HepG2 (cell line): ENCODE results near the gene NTPCR. TPM values are rescaled to one million over a fixed set of nuclear protein-coding genes. Genes with fewer than 3 reads are reported as not detected.

ENCODE experiments used
- ARNTL ChIP-seq: sonication (generic); formaldehyde crosslinking; IDR thresholded peaks from 2 replicates; pipeline ENCODE4 v1.4.0; 2020; ENCODE audit warnings: mild to moderate bottlenecking, missing genetic modification reagents
- ATAD3A ChIP-seq: sonication (generic); formaldehyde crosslinking; IDR thresholded peaks from 2 replicates; pipeline ENCODE4 v1.4.0; 2020; ENCODE audit warnings: missing genetic modification reagents
- BRCA1 ChIP-seq: sonication (generic); formaldehyde crosslinking; IDR thresholded peaks from 2 replicates; pipeline ENCODE4 v1.4.0; 2020; ENCODE audit warnings: missing genetic modification reagents
- ERF ChIP-seq: IDR thresholded peaks from 2 replicates; pipeline ENCODE4 v1.6.1; 2018; ENCODE audit warnings: missing biosample characterization, missing genetic modification reagents
- NFIB ChIP-seq: sonication (generic); formaldehyde crosslinking; IDR thresholded peaks from 2 replicates; pipeline ENCODE4 v1.9.0; 2021; ENCODE audit warnings: missing genetic modification reagents, mild to moderate bottlenecking, borderline replicate concordance
- ONECUT2 ChIP-seq: sonication (generic); formaldehyde crosslinking; IDR thresholded peaks from 2 replicates; pipeline ENCODE4 v1.4.0; 2020; ENCODE audit warnings: missing genetic modification reagents
- POLR2G ChIP-seq: fragments of 200-400 bp; formaldehyde crosslinking; IDR thresholded peaks from 2 replicates; pipeline ENCODE4 v1.6.1; 2018; ENCODE audit warnings: mild to moderate bottlenecking, low read depth, low read length, moderate library complexity
- SMARCC2 ChIP-seq: fragments of 450-650 bp; IDR thresholded peaks from 2 replicates; pipeline ENCODE4 v1.6.1; 2017; ENCODE audit warnings: antibody characterized with exemption, mild to moderate bottlenecking
- ZBTB1 ChIP-seq: sonication (generic); formaldehyde crosslinking; IDR thresholded peaks from 2 replicates; pipeline ENCODE4 v1.4.0; 2020; ENCODE audit warnings: missing genetic modification reagents, borderline replicate concordance
- ZNF180 ChIP-seq: sonication (generic); formaldehyde crosslinking; IDR thresholded peaks from 2 replicates; pipeline ENCODE4 v1.4.0; 2020; ENCODE audit warnings: low read depth, missing genetic modification reagents, borderline replicate concordance
- ZNF430 ChIP-seq: sonication (generic); formaldehyde crosslinking; IDR thresholded peaks from 2 replicates; pipeline ENCODE4 v1.9.0; 2021; ENCODE audit warnings: mild to moderate bottlenecking, missing genetic modification reagents
- ZNF782 ChIP-seq: sonication (generic); formaldehyde crosslinking; IDR thresholded peaks from 2 replicates; pipeline ENCODE4 v1.4.0; 2020; ENCODE audit warnings: missing genetic modification reagents, mild to moderate bottlenecking, borderline replicate concordance
- polyA plus RNA-seq, 8 experiments: library from polyadenylated mRNA; depleted of rRNA in 3 of 8; stranded (reverse) in 7 of 8; unstranded in 1 of 8; fragments of >200 nt; fragmentation: Illumina TruSeq in 4 of 8; extraction: Trizol in 4 of 8; gene quantifications; 2 replicates each; pipeline versions ENCODE4 v1.2.1 to v1.2.3, GENCODE V29; 2011 to 2016; ENCODE audit warnings: low read depth in 4 of 8, missing spikeins in 1 of 8, mixed read lengths in 1 of 8; ENCODE audit not compliant: insufficient read depth in 1 of 8
- total RNA-seq, 5 experiments: library from RNA; depleted of rRNA; stranded (reverse); fragments of >200 nt; fragmentation: Illumina TruSeq; extraction: Trizol; gene quantifications; 2 replicates each; pipeline ENCODE4 v1.2.3, GENCODE V29; 2016; ENCODE audit warnings: low read depth in 1 of 5
- TF ChIP-seq, protein P1 (sequence below): sonication (generic); formaldehyde crosslinking; IDR thresholded peaks from 2 replicates; pipeline ENCODE4 v1.4.0; 2020; ENCODE audit warnings: mild to moderate bottlenecking, missing genetic modification reagents, borderline replicate concordance
- TF ChIP-seq, protein P2 (sequence below), 2 experiments: IDR thresholded peaks; 2 replicates each; pipeline ENCODE4 v1.6.1; 2011 to 2012; ENCODE audit warnings: low read length in 2 of 2, borderline replicate concordance in 1 of 2, low read depth in 1 of 2, mild to moderate bottlenecking in 1 of 2, moderate library complexity in 1 of 2
- TF ChIP-seq, protein P3 (sequence below): sonication (generic); formaldehyde crosslinking; IDR thresholded peaks from 2 replicates; pipeline ENCODE4 v1.8.0; 2023; ENCODE audit warnings: mild to moderate bottlenecking, missing genetic modification reagents
- TF ChIP-seq, protein P4 (sequence below): sonication (generic); formaldehyde crosslinking; IDR thresholded peaks from 2 replicates; pipeline ENCODE4 v1.4.0; 2020; ENCODE audit warnings: mild to moderate bottlenecking, low read depth, missing genetic modification reagents

NTPCR gene
- total and polyA plus RNA-seq, 2 of the 13 experiments (the other 11 are each of a cell fraction or from before 2014, with no cell fraction given): 11.7 to 47.0 TPM

DNA sequence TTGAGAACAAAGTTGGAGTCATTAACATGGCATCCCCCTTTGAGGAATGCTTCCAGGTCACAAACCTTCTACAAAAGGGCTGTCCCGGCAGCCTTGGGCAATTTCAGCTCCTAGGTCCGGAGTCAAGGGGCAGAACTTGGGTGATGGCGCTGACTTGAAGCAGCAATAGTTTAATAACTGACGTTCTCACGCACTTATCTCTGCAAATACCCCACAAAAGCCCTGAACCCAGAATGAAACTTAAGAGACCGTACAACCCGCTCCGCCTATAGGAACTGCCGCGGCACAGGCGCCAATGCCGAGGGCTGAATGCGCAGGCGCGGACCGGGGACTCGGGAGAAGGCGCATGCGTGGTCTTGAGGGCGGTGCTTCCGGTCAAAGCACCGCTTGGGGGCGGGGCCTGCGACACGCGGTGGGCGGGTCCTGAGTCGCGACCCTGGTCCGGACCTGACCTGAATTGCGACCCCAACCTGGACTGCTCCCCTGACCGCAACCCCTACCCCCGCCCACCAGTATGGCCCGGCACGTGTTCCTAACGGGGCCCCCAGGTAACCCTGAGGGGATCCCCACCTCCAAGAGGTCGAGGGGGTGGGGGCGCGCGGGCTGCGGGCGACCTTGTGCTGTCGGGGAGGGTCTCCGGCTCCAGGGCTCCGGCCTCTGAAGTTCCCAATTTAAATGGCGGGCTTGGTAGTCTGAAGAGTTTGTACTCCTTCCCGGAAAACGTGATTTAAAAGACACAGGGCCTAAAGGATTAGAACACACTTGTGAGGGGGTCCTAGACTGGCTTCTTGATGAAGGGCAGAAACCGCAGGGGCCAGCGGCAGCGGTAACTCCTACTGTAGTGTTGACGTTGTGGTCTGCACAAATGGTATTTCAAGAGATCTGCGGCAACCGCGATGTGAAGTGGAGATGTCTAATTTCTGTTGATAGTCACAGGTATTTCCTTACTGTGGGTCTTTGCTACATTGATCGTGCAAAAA lies at the start of gene NTPCR (continued):
- TF ChIP-seq ZBTB1: no peak
- TF ChIP-seq, protein P1, sequence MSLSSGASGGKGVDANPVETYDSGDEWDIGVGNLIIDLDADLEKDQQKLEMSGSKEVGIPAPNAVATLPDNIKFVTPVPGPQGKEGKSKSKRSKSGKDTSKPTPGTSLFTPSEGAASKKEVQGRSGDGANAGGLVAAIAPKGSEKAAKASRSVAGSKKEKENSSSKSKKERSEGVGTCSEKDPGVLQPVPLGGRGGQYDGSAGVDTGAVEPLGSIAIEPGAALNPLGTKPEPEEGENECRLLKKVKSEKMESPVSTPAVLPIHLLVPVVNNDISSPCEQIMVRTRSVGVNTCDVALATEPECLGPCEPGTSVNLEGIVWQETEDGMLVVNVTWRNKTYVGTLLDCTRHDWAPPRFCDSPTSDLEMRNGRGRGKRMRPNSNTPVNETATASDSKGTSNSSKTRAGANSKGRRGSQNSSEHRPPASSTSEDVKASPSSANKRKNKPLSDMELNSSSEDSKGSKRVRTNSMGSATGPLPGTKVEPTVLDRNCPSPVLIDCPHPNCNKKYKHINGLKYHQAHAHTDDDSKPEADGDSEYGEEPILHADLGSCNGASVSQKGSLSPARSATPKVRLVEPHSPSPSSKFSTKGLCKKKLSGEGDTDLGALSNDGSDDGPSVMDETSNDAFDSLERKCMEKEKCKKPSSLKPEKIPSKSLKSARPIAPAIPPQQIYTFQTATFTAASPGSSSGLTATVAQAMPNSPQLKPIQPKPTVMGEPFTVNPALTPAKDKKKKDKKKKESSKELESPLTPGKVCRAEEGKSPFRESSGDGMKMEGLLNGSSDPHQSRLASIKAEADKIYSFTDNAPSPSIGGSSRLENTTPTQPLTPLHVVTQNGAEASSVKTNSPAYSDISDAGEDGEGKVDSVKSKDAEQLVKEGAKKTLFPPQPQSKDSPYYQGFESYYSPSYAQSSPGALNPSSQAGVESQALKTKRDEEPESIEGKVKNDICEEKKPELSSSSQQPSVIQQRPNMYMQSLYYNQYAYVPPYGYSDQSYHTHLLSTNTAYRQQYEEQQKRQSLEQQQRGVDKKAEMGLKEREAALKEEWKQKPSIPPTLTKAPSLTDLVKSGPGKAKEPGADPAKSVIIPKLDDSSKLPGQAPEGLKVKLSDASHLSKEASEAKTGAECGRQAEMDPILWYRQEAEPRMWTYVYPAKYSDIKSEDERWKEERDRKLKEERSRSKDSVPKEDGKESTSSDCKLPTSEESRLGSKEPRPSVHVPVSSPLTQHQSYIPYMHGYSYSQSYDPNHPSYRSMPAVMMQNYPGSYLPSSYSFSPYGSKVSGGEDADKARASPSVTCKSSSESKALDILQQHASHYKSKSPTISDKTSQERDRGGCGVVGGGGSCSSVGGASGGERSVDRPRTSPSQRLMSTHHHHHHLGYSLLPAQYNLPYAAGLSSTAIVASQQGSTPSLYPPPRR: no peak
- TF ChIP-seq SMARCC2: no peak
- TF ChIP-seq BRCA1: 0 out of 2 replicates have a peak, but pooled peaks have one; percentile 43
- TF ChIP-seq ATAD3A (CRISPR knock-in tag): no peak
- no peak for TF ChIP-seq ZNF782
- TF ChIP-seq ERF (CRISPR knock-in tag): peak; percentile 34; the same call in 1 of the 2 replicates
- TF ChIP-seq ARNTL: no peak
- TF ChIP-seq, protein P2, sequence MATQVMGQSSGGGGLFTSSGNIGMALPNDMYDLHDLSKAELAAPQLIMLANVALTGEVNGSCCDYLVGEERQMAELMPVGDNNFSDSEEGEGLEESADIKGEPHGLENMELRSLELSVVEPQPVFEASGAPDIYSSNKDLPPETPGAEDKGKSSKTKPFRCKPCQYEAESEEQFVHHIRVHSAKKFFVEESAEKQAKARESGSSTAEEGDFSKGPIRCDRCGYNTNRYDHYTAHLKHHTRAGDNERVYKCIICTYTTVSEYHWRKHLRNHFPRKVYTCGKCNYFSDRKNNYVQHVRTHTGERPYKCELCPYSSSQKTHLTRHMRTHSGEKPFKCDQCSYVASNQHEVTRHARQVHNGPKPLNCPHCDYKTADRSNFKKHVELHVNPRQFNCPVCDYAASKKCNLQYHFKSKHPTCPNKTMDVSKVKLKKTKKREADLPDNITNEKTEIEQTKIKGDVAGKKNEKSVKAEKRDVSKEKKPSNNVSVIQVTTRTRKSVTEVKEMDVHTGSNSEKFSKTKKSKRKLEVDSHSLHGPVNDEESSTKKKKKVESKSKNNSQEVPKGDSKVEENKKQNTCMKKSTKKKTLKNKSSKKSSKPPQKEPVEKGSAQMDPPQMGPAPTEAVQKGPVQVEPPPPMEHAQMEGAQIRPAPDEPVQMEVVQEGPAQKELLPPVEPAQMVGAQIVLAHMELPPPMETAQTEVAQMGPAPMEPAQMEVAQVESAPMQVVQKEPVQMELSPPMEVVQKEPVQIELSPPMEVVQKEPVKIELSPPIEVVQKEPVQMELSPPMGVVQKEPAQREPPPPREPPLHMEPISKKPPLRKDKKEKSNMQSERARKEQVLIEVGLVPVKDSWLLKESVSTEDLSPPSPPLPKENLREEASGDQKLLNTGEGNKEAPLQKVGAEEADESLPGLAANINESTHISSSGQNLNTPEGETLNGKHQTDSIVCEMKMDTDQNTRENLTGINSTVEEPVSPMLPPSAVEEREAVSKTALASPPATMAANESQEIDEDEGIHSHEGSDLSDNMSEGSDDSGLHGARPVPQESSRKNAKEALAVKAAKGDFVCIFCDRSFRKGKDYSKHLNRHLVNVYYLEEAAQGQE (IDR thresholded peaks at IDR 0.05; ENCODE audit: borderline replicate concordance in 1 of 2, low read depth in 1 of 2, low read length in 2 of 2): 0 out of 4 replicates have a peak, but pooled peaks of 1 of the 2 experiments have one; percentile 16
- peak; percentile 85 for TF ChIP-seq POLR2G
- no peak for TF ChIP-seq ZNF180 (CRISPR knock-in tag)
- no peak for TF ChIP-seq NFIB (CRISPR knock-in tag)
- TF ChIP-seq ONECUT2: no peak
- TF ChIP-seq ZNF430 (CRISPR knock-in tag): peak; percentile 80; the same call in 1 of the 2 replicates
- TF ChIP-seq, protein P3, sequence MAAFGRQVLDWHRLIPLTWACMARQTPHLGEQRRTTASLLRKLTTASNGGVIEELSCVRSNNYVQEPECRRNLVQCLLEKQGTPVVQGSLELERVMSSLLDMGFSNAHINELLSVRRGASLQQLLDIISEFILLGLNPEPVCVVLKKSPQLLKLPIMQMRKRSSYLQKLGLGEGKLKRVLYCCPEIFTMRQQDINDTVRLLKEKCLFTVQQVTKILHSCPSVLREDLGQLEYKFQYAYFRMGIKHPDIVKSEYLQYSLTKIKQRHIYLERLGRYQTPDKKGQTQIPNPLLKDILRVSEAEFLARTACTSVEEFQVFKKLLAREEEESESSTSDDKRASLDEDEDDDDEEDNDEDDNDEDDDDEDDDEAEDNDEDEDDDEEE (CRISPR knock-in tag): peak; percentile 65; the same call in 1 of the 2 replicates
- TF ChIP-seq, protein P4, sequence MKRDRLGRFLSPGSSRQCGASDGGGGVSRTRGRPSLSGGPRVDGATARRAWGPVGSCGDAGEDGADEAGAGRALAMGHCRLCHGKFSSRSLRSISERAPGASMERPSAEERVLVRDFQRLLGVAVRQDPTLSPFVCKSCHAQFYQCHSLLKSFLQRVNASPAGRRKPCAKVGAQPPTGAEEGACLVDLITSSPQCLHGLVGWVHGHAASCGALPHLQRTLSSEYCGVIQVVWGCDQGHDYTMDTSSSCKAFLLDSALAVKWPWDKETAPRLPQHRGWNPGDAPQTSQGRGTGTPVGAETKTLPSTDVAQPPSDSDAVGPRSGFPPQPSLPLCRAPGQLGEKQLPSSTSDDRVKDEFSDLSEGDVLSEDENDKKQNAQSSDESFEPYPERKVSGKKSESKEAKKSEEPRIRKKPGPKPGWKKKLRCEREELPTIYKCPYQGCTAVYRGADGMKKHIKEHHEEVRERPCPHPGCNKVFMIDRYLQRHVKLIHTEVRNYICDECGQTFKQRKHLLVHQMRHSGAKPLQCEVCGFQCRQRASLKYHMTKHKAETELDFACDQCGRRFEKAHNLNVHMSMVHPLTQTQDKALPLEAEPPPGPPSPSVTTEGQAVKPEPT (CRISPR knock-in tag): no peak
